Stomach (tissue), 4 donors: ENCODE measurements around the gene URM1.

Experiments
- CTCF ChIP-seq, 7 experiments: fragments of 450-650 bp in 4 of 7; fragments of 200-600 bp in 3 of 7; sonication (generic) in 3 of 7; IDR thresholded peaks; one replicate each; pipeline ENCODE4 v1.5.1; 2016 to 2019; ENCODE audit warnings: antibody characterized with exemption in 7 of 7, control low read depth in 2 of 7, mild to moderate bottlenecking in 1 of 7
- POLR2AphosphoS5 ChIP-seq, 3 donors: sonication (generic); formaldehyde crosslinking; IDR thresholded peaks; one replicate each; pipeline ENCODE4 v1.6.1; 2016; ENCODE audit warnings: antibody characterized with exemption in 3 of 3

GRCh38 chr9:128422783-128423150 is 51.6 kb downstream of the URM1 start:
- TF ChIP-seq POLR2AphosphoS5 (IDR thresholded peaks at IDR 0.05): no peak
- TF ChIP-seq CTCF (IDR thresholded peaks at IDR 0.05): no peak
